HFF-Myc (cell line): ENCODE results near the gene GIT2.

Experiments
- DNase-seq: peaks from one replicate; pipeline ENCODE4 v3.0.0-alpha.2; 2011; ENCODE audit warnings: low read depth; ENCODE audit errors: extremely low read depth
- H3K4me3 ChIP-seq: replicated peaks from 2 replicates; pipeline ENCODE4 v1.5.1; 2011; ENCODE audit warnings: low read depth, mild to moderate bottlenecking, control low read depth, low read length
- TF ChIP-seq, protein P1 (sequence below): IDR thresholded peaks from 2 replicates; pipeline ENCODE4 v1.5.1; 2012; ENCODE audit warnings: mild to moderate bottlenecking, low read depth, low read length, control low read depth; ENCODE audit errors: missing control alignments

GIT2 gene

DNA sequence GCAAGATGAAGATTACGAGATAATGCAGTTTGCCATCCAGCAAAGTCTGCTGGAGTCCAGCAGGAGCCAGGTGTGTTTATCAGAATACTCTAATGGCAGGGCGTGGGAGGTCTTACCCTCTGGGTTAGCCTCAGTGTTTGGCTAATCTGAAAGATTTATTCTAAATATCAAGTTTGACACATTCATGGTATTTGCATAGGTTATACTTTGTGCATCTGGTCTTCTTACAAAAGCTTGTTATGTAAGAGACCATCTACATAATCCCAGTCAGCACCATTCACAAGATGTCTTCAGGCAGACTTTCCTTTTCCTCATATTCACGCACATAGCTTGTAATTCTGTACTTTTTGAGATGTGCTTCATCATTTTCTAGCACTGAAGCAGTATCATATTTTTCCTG, 37.7 kb upstream of the GIT2 start:
- no peak for DNase-seq

DNA sequence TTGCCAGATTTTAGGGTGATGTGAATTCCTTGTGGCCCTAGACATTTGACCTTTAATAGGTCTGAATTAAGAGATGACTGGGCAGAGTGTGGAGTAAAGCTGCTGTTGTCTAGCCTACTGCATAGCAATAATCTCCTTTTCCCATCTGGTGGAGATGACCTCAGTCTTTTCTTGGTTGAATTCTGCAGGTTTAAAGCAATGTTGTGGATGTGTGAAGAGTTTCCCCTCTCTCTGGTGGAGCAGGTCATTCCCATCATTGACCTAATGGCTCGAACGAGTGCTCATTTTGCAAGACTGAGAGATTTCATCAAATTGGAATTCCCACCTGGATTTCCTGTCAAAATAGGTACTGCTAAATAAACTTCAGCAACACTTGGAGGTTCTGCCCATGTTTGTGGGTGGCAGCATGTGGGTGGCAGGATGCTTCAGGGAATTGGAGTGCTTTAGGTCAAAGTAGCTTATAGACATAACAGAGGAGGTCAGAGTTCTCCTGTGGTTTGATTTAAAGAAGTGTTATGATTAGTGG, 33.2 kb upstream of the GIT2 start:
- TF ChIP-seq, protein P1, sequence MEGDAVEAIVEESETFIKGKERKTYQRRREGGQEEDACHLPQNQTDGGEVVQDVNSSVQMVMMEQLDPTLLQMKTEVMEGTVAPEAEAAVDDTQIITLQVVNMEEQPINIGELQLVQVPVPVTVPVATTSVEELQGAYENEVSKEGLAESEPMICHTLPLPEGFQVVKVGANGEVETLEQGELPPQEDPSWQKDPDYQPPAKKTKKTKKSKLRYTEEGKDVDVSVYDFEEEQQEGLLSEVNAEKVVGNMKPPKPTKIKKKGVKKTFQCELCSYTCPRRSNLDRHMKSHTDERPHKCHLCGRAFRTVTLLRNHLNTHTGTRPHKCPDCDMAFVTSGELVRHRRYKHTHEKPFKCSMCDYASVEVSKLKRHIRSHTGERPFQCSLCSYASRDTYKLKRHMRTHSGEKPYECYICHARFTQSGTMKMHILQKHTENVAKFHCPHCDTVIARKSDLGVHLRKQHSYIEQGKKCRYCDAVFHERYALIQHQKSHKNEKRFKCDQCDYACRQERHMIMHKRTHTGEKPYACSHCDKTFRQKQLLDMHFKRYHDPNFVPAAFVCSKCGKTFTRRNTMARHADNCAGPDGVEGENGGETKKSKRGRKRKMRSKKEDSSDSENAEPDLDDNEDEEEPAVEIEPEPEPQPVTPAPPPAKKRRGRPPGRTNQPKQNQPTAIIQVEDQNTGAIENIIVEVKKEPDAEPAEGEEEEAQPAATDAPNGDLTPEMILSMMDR: no peak
- DNase-seq: no peak
- H3K4me3 ChIP-seq: no peak overlapping the region

More for the DNA sequence above, 37.7 kb upstream of the GIT2 start:
- TF ChIP-seq, protein P1: no peak
- no peak overlapping the region for H3K4me3 ChIP-seq

DNA sequence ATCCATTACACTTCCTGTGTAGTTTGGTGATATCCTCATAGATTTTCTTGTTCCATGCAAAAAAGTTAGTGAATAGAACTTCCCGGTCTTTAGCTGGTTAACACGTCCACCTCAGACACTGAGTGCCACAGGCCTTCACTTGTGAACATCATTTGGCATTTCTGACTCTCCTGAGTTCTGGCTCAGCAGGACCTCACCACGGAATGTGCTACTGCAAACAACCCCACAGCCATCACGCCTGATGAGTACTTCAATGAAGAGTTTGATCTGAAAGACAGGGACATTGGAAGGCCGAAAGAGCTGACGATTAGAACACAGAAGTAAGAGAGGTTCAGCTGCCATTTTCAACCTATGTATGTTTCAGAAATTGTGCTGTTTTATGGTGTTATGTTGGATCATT, 32.2 kb upstream of the GIT2 start:
- DNase-seq: no peak

DNA sequence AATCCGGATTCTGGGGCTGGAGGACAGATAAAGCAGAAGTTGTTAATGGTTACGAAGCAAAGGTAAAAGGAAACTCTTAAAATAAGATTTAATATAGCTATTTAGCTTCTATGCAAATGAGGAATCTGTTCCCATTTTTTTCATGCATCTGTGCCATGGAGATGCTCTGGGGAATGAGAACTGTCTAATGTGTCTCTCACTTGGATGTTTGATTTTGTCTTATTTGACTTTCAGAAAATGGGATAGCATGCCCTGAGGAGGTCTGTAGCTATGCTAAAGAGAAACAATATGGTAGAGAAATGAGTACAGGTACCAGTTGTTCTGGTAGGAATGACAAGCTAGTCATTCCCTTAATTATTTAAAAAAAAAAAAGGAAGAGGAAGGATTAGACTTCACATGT, 27.9 kb upstream of the GIT2 start:
- DNase-seq: no peak
- TF ChIP-seq, protein P1: no peak
- no peak overlapping the region for H3K4me3 ChIP-seq

More for the DNA sequence above, 32.2 kb upstream of the GIT2 start:
- no peak overlapping the region for H3K4me3 ChIP-seq
- TF ChIP-seq, protein P1: no peak

DNA sequence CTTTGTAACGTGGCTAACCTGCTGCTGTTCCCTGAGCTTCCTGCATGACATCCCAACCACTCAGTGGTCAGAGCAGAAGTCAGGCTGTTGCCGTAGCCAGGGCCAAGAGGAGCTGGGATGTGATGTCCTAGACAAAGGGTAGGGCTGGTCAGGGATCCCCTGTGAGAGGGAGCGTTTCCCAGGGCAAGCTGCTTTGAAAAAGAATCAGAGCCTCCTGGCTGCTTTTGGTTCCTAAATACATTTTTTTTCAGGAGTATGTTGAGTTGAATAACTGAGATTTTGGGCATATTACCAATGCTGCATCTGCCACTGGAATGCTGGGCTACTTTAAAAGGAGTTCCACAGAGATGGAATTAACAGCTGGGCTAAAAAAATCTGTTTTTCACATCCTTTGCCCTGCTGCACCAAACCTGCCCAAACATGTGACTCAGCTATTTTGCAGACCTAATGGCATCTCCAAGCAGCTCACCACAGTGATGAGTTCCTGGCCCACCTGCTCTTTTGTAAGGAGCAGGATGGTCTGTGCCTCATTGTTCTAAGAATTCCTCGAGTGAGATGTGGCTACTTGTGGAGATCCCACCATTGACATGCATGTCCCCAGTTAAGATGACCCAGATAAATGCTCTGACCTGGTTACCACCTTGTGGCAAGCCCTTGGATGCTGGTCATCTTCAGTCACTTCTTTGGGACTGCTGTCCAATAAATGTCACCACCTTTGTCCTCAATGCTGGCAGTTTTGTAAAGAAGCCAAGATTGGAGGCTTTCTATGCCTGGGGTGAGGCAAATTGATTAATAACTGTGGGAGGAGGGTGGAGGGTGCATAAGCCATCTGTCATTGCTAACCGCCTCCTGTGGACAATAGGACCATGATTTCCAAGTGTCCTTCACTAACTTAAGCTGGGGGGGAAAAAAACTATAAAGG, 27.2 kb upstream of the GIT2 start:
- no peak overlapping the region for H3K4me3 ChIP-seq
- no peak for DNase-seq
- TF ChIP-seq, protein P1: no peak

DNA sequence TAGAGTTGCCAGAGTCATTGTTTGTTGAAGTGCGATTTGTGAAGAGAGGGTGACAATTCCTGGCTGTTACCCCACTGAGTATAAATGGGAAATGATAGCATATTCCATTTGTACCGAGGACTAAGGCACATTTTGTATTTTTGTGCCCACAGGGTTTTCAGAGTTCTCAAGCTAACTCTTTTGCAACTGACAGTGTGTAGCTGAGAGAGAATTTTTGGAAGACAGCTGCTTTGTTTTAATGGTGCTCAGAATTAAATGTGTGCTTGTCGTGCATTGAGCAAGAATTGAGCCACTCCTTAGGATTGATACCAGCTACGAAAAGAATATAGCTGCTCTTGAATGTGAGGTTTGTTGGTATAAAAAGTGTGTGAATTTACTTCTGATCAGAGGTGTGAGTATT, 24.8 kb upstream of the GIT2 start:
- TF ChIP-seq, protein P1: no peak
- no peak for DNase-seq
- H3K4me3 ChIP-seq: no peak overlapping the region

DNA sequence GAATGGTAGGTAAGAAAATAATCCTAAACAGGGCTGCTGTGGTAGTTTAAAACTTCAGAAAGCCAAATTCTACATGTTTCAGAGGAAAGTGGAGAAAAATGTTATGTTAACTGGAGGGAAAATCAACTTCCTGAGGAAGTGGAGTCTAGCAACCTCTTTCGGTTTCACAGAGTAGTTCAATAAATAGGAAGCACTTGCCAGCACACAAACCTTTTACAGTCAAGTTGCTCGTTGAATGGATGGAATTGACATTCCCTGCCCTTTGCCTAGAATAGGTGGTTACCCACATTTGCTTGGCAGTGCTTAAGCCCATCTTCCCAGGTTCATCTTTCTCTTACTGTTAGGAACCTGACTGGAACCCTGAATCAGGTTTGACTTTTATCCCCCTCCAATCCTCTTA, 19.0 kb upstream of the GIT2 start:
- TF ChIP-seq, protein P1: no peak
- no peak overlapping the region for H3K4me3 ChIP-seq
- DNase-seq: no peak
